Measurements from ENCODE around the gene SPTLC2. TPM values are rescaled to one million over a fixed set of nuclear protein-coding genes. Genes with fewer than 3 reads are reported as not detected.

SPTLC2 gene
- total RNA-seq, 2 experiments from 2014 or later = 23.7 to 30.2 TPM

DNA sequence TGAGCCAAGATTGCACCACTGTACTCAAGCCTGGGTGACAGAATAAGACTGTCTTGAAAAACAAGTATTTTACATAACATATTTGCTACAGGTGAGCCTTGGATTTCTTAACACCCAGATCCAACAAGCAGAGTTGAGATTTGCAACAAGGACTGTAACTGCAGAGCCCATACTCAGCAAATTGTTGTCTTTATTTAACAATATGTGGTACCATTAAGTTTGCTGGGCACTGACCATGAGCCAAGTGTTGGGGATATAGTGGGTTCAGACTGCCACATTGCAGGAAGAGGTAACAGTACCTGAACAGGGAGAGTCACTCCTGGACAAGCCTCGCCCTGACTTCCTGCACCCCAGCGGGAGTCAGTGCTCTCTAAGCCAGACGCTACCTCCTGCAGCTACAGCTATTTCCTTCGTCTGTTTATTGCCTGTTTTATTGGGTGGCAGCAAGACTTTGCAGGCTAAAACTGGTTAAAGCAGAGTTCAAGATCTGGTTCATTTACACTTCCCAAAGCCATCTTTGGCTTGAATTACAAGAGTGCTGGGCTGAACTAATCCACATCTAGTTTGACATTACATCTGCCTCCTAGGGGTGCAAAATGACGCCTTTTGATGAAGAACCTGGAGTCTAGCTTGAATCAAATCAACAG is 146.1 kb downstream of the SPTLC2 start:
- ATAC-seq (no peak), DNase-seq (no peak)
- ChIA-PET POLR2A (no interaction called here), CTCF (interaction anchor here (1.6 kb wide), 1 partner anchor 11 kb away, joined by 3 read pairs; no protein-coding TSS in a partner anchor)
- Mint-ChIP-seq H3K36me3 (ENCODE audit: low read depth) (peaks cover 31% of the 10 kb centered on the region), H3K27ac (no peak overlapping the region), H3K9me3 (no peaks in the 10 kb centered on the region), H3K4me3 (no peak overlapping the region), H3K27me3 (no peaks in the 10 kb centered on the region), H3K4me1 (ENCODE audit: low read depth) (no peaks in the 10 kb centered on the region)
- intact Hi-C loops (cut with micrococcal nuclease) = no loop called here
- TF ChIP-seq, protein P1, sequence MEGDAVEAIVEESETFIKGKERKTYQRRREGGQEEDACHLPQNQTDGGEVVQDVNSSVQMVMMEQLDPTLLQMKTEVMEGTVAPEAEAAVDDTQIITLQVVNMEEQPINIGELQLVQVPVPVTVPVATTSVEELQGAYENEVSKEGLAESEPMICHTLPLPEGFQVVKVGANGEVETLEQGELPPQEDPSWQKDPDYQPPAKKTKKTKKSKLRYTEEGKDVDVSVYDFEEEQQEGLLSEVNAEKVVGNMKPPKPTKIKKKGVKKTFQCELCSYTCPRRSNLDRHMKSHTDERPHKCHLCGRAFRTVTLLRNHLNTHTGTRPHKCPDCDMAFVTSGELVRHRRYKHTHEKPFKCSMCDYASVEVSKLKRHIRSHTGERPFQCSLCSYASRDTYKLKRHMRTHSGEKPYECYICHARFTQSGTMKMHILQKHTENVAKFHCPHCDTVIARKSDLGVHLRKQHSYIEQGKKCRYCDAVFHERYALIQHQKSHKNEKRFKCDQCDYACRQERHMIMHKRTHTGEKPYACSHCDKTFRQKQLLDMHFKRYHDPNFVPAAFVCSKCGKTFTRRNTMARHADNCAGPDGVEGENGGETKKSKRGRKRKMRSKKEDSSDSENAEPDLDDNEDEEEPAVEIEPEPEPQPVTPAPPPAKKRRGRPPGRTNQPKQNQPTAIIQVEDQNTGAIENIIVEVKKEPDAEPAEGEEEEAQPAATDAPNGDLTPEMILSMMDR (IDR thresholded peaks at IDR 0.05) = no peak

DNA sequence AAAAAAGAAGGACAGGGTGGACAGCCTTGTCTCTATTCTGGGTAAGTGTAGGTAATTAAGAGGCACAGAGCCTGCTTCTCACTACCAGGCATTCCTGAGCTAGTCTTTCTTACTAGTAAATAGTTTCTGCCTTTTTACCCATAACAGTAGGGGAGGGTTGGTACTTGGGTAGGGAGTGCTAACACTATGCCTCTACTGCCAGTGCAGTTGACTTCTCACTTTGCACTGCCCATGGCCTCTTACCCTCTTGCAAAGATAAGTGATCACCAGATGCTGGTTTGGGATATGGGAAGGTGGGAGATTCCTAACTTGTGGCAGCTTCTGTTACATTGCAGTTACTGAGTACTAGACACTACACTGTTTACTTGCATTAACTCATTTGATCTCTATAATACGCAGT is 146.9 kb downstream of the SPTLC2 start:
- Mint-ChIP-seq H3K36me3 (ENCODE audit: low read depth) (peaks cover 38% of the 10 kb centered on the region), H3K27ac (no peak overlapping the region), H3K27me3 (no peaks in the 10 kb centered on the region), H3K4me3 (no peak overlapping the region), H3K9me3 (no peaks in the 10 kb centered on the region), H3K4me1 (ENCODE audit: low read depth) (no peaks in the 10 kb centered on the region)
- DNase-seq (no peak), ATAC-seq (no peak)
- CTCF ChIA-PET = interaction anchor here (3.2 kb wide), 1 partner anchor 10 kb away, joined by 12 read pairs; no protein-coding TSS in a partner anchor
- POLR2A ChIA-PET = interaction anchor here (0.8 to 1.2 kb wide), 2 partner anchors 10 to 24 kb away, joined by 3 to 5 read pairs; no protein-coding TSS in a partner anchor
- TF ChIP-seq, protein P1 (IDR thresholded peaks at IDR 0.05) = no peak
- intact Hi-C loops (cut with micrococcal nuclease) = no loop called here

DNA sequence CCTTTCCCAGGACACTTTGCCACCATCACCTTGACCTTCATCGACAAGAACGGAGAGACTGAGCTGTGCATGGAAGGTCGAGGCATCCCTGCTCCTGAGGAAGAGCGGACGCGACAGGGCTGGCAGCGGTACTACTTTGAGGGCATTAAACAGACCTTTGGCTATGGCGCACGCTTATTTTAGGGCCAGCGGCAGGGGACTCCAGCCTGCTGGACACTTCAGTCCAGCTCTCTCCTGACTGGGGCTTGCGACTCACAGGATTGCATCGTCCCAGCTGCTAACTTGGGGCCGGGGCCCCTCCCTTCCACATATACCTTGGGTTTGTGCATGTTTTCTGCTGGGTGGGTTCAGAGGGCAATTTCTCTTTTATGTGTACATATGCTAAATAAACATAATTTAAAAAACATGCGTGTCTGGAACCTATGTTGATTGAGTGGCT is 147.4 kb downstream of the SPTLC2 start:
- CTCF ChIA-PET = interaction anchor here (3.2 kb wide), 1 partner anchor 10 kb away, joined by 12 read pairs; no protein-coding TSS in a partner anchor
- no peak for ATAC-seq
- Mint-ChIP-seq H3K4me3 (no peak overlapping the region), H3K36me3 (ENCODE audit: low read depth) (peaks cover 40% of the 10 kb centered on the region), H3K4me1 (ENCODE audit: low read depth) (no peaks in the 10 kb centered on the region), H3K9me3 (no peaks in the 10 kb centered on the region), H3K27me3 (no peaks in the 10 kb centered on the region), H3K27ac (no peak overlapping the region)
- TF ChIP-seq, protein P1 (IDR thresholded peaks at IDR 0.05) = no peak
- POLR2A ChIA-PET = interaction anchor here (0.8 to 1.2 kb wide), 2 partner anchors 9 to 24 kb away, joined by 3 to 5 read pairs; no protein-coding TSS in a partner anchor
- intact Hi-C loops (cut with micrococcal nuclease) = no loop called here
- DNase-seq = no peak

GRCh38 chr14:77467801-77468200 is 148.6 kb downstream of the SPTLC2 start:
- H3K9me3 Mint-ChIP-seq = no peaks in the 10 kb centered on the region
- intact Hi-C loops (cut with micrococcal nuclease) = no loop called here
- CTCF ChIA-PET = interaction anchor here (3.2 kb wide), 1 partner anchor 8 kb away, joined by 12 read pairs; no protein-coding TSS in a partner anchor
- peaks cover 49% of the 10 kb centered on the region for H3K36me3 Mint-ChIP-seq (ENCODE audit: low read depth)
- ATAC-seq = no peak
- no peak overlapping the region for H3K4me3 Mint-ChIP-seq
- no peaks in the 10 kb centered on the region for H3K27me3 Mint-ChIP-seq
- DNase-seq = no peak
- H3K27ac Mint-ChIP-seq = no peak overlapping the region
- TF ChIP-seq, protein P1 (IDR thresholded peaks at IDR 0.05) = no peak
- no peaks in the 10 kb centered on the region for H3K4me1 Mint-ChIP-seq (ENCODE audit: low read depth)
- POLR2A ChIA-PET = interaction anchor here (1.3 kb wide), 1 partner anchor 9 kb away, joined by 5 read pairs; no protein-coding TSS in a partner anchor
